OCI-LY3 (cell line): Measurements from ENCODE around the gene QRICH2.

Source experiments
- EZH2phosphoT487 ChIP-seq: fragments of 200-600 bp; shearing (Covaris generic); IDR thresholded peaks from 2 replicates; pipeline ENCODE4 v1.6.1; 2018; ENCODE audit warnings: antibody characterized with exemption, mixed run types, low read depth
- TF ChIP-seq, protein P1 (sequence below): fragments of 200-600, 300-600 bp; sonication (generic); IDR thresholded peaks from 2 replicates; pipeline ENCODE4 v1.5.1; 2014; ENCODE audit warnings: antibody characterized with exemption, low read length, low read depth

GRCh38 chr17:76317535-76317934 lies 9.5 kb upstream of the QRICH2 start:
- TF ChIP-seq, protein P1, sequence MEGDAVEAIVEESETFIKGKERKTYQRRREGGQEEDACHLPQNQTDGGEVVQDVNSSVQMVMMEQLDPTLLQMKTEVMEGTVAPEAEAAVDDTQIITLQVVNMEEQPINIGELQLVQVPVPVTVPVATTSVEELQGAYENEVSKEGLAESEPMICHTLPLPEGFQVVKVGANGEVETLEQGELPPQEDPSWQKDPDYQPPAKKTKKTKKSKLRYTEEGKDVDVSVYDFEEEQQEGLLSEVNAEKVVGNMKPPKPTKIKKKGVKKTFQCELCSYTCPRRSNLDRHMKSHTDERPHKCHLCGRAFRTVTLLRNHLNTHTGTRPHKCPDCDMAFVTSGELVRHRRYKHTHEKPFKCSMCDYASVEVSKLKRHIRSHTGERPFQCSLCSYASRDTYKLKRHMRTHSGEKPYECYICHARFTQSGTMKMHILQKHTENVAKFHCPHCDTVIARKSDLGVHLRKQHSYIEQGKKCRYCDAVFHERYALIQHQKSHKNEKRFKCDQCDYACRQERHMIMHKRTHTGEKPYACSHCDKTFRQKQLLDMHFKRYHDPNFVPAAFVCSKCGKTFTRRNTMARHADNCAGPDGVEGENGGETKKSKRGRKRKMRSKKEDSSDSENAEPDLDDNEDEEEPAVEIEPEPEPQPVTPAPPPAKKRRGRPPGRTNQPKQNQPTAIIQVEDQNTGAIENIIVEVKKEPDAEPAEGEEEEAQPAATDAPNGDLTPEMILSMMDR = no peak
- TF ChIP-seq EZH2phosphoT487 = no peak
